CD14-positive monocyte (primary cell): ENCODE measurements around the gene NRF1. TPM values are rescaled to one million over a fixed set of nuclear protein-coding genes. Genes with fewer than 3 reads are reported as not detected.
A peak's percentile ranks its signal among the peaks of the same experiment; 100 is the strongest.

Experiments
- DNase-seq, 3 donors: peaks; one replicate each; pipeline ENCODE4 v3.0.0-alpha.2; 2011 to 2022
- H2AFZ ChIP-seq: 2 replicates; pipeline ENCODE4 v1.6.0; 2012; ENCODE audit warnings: mild to moderate bottlenecking, low read depth, low read length, inconsistent platforms; ENCODE audit not compliant: insufficient read depth, poor library complexity, severe bottlenecking
- H3K27ac ChIP-seq, 2 donors: 1 replicate in 1 of 2; 2 replicates in 1 of 2; pipeline ENCODE4 v1.5.1; 2012 to 2013; ENCODE audit warnings: low read length in 2 of 2, control low read depth in 1 of 2, inconsistent platforms in 1 of 2, low read depth in 1 of 2, mild to moderate bottlenecking in 1 of 2
- H3K27me3 ChIP-seq, 2 donors: one replicate each; pipeline versions ENCODE4 v1.6.0 to v1.6.1; 2011 to 2013; ENCODE audit warnings: low read length in 2 of 2; ENCODE audit not compliant: control insufficient read depth in 2 of 2, insufficient read depth in 2 of 2
- H3K36me3 ChIP-seq, 2 donors: replicated peaks in 1 of 2; 1 replicate in 1 of 2; 2 replicates in 1 of 2; pipeline versions ENCODE4 v1.5.1 to v1.6.1; 2012 to 2013; ENCODE audit warnings: low read length in 2 of 2, control low read depth in 1 of 2, inconsistent platforms in 1 of 2, mild to moderate bottlenecking in 1 of 2; ENCODE audit not compliant: insufficient read depth in 2 of 2, control insufficient read depth in 1 of 2
- H3K4me1 ChIP-seq, 2 donors: 1 replicate in 1 of 2; 2 replicates in 1 of 2; pipeline versions ENCODE4 v1.5.1 to v1.6.1; 2012 to 2013; ENCODE audit warnings: low read length in 2 of 2, control low read depth in 1 of 2, inconsistent platforms in 1 of 2, mild to moderate bottlenecking in 1 of 2, moderate library complexity in 1 of 2; ENCODE audit not compliant: insufficient read depth in 2 of 2, control insufficient read depth in 1 of 2
- H3K4me2 ChIP-seq: replicated peaks from 2 replicates; pipeline ENCODE3; 2012; ENCODE audit warnings: low read length, moderate library complexity, mild to moderate bottlenecking; ENCODE audit not compliant: poor library complexity, severe bottlenecking; ENCODE audit errors: extremely low read depth
- H3K4me3 ChIP-seq, 3 experiments: fragments of 200-600 bp in 1 of 3; sonication (generic) in 1 of 3; replicated peaks in 1 of 3; 1 replicate in 2 of 3; 2 replicates in 1 of 3; pipeline ENCODE4 v1.5.1; 2011 to 2013; ENCODE audit warnings: low read length in 3 of 3, mild to moderate bottlenecking in 3 of 3, control low read depth in 2 of 3, low read depth in 2 of 3, inconsistent platforms in 1 of 3, moderate library complexity in 1 of 3
- H3K79me2 ChIP-seq: 2 replicates; pipeline ENCODE4 v1.6.0; 2012; ENCODE audit warnings: mild to moderate bottlenecking, control low read depth, inconsistent platforms, low read length, moderate library complexity; ENCODE audit not compliant: insufficient read depth
- H3K9ac ChIP-seq: 2 replicates; pipeline ENCODE4 v1.6.0; 2017; ENCODE audit warnings: low read length, mild to moderate bottlenecking; ENCODE audit not compliant: insufficient read depth, poor library complexity, severe bottlenecking
- H3K9me3 ChIP-seq, 2 donors: replicated peaks in 1 of 2; 1 replicate in 1 of 2; 2 replicates in 1 of 2; pipeline versions ENCODE4 v1.5.1 to v1.6.1; 2012 to 2013; ENCODE audit warnings: low read length in 2 of 2, control low read depth in 1 of 2; ENCODE audit not compliant: control insufficient read depth in 1 of 2, insufficient read depth in 1 of 2
- H4K20me1 ChIP-seq: 2 replicates; pipeline ENCODE4 v1.6.0; 2012; ENCODE audit warnings: mild to moderate bottlenecking, low read length, control low read depth, moderate library complexity; ENCODE audit not compliant: insufficient read depth
- H3K27ac Mint-ChIP-seq, 7 donors: one replicate each; pipeline ENCODE4 v1.8.0; 2020; ENCODE audit warnings: mild to moderate bottlenecking in 7 of 7, mixed read lengths in 7 of 7, moderate library complexity in 6 of 7, inconsistent platforms in 2 of 7
- H3K27me3 Mint-ChIP-seq, 3 donors: one replicate each; pipeline ENCODE4 v1.8.0; 2021 to 2022; ENCODE audit warnings: low read depth in 3 of 3, mild to moderate bottlenecking in 3 of 3, mixed read lengths in 3 of 3, moderate library complexity in 3 of 3, inconsistent platforms in 1 of 3
- H3K36me3 Mint-ChIP-seq, 2 donors: one replicate each; pipeline ENCODE4 v1.8.0; 2020; ENCODE audit warnings: mixed read lengths in 2 of 2, inconsistent platforms in 1 of 2, mild to moderate bottlenecking in 1 of 2
- H3K4me1 Mint-ChIP-seq: one replicate; pipeline ENCODE4 v1.8.0; 2020; ENCODE audit warnings: mild to moderate bottlenecking, mixed read lengths
- H3K4me3 Mint-ChIP-seq, 2 donors: one replicate each; pipeline ENCODE4 v1.8.0; 2020; ENCODE audit warnings: mild to moderate bottlenecking in 2 of 2, mixed read lengths in 2 of 2, moderate library complexity in 1 of 2
- H3K9me3 Mint-ChIP-seq, 7 donors: one replicate each; pipeline ENCODE4 v1.8.0; 2020 to 2022; ENCODE audit warnings: mixed read lengths in 7 of 7, mild to moderate bottlenecking in 6 of 7, moderate library complexity in 6 of 7, inconsistent platforms in 2 of 7
- CTCF ChIP-seq: fragments of 200-600 bp; IDR thresholded peaks from one replicate; pipeline ENCODE4 v1.8.0; 2022; ENCODE audit warnings: antibody characterized with exemption, mild to moderate bottlenecking
- WGBS: methylation state at CpG from one replicate; pipeline ENCODE4 v1.1.5; 2013; ENCODE audit warnings: missing lambda C conversion rate; ENCODE audit not compliant: insufficient coverage; 5-methylcytosine and 5-hydroxymethylcytosine counted together
- intact Hi-C, 2 donors: fragments of 100-400 bp; cut with micrococcal nuclease; formaldehyde crosslinking; loops; one replicate each; pipeline versions ENCODE4 v1.15.0 to v1.15.1; 2023
- polyA plus RNA-seq, 3 donors: library from polyadenylated mRNA; depleted of rRNA in 1 of 3; unstranded in 2 of 3; stranded (reverse) in 1 of 3; fragments of 300-500 nt in 2 of 3; fragments of >200 nt in 1 of 3; fragmentation: Illumina TruSeq in 2 of 3; gene quantifications; 1 replicate in 2 of 3; 2 replicates in 1 of 3; pipeline ENCODE4 v1.2.3, GENCODE V29; 2012 to 2021

The NRF1 gene
- polyA plus RNA-seq, 3 donors = 5.1 to 14.0 (median 7.7) TPM

GRCh38 chr7:129776362-129776722, 164.8 kb downstream of the NRF1 start:
- H3K9me3 Mint-ChIP-seq = peaks cover 0 to 19% (median 10%) of the 10 kb centered on the region in 7 donors
- peaks cover 15% of the 10 kb centered on the region for H3K4me1 Mint-ChIP-seq
- no peak for TF ChIP-seq CTCF
- H3K79me2 ChIP-seq = no peaks in the 10 kb centered on the region
- peaks cover 39 to 67% of the 10 kb centered on the region in 2 donors for H3K27me3 ChIP-seq
- H3K4me1 ChIP-seq = peaks cover 27 to 32% of the 10 kb centered on the region in 2 donors
- no peak overlapping the region for H3K9ac ChIP-seq
- peaks cover 58 to 86% (median 59%) of the 10 kb centered on the region in 3 donors for H3K27me3 Mint-ChIP-seq
- peaks cover 3 to 4% of the 10 kb centered on the region in 2 donors for H3K36me3 Mint-ChIP-seq
- peaks cover 0 to 23% of the 10 kb centered on the region in 2 donors for H3K9me3 ChIP-seq
- whole genome bisulfite sequencing = no CpG with 5 or more reads among the region's 1 CpG
- H2AFZ ChIP-seq = no peak overlapping the region
- H3K4me3 ChIP-seq = no peak overlapping the region
- DNase-seq = no peak
- H4K20me1 ChIP-seq = no peaks in the 10 kb centered on the region
- H3K36me3 ChIP-seq = no peaks in the 10 kb centered on the region
- no peak overlapping the region for H3K27ac ChIP-seq
- H3K27ac Mint-ChIP-seq = no peak overlapping the region
- H3K4me3 Mint-ChIP-seq = peak overlapping the region in 1 of 2 donors; percentile 67
- H3K4me2 ChIP-seq = no peak overlapping the region
- intact Hi-C loops = no loop called here

- WGBS = 40% methylated on average over 16 of the region's 19 CpGs
- H3K4me3 Mint-ChIP-seq = peak overlapping the region in 1 of 2 donors; percentile 76
- Histone ChIP-seq H3K27me3 (peaks cover 49 to 77% of the 10 kb centered on the region in 2 donors), H3K4me3 (no peak overlapping the region), H3K4me1 (peaks cover 36 to 40% of the 10 kb centered on the region in 2 donors), H4K20me1 (no peaks in the 10 kb centered on the region), H3K36me3 (no peaks in the 10 kb centered on the region), H3K79me2 (no peaks in the 10 kb centered on the region), H3K9me3 (peaks cover 0 to 28% of the 10 kb centered on the region in 2 donors), H3K27ac (no peak overlapping the region), H3K4me2 (no peak overlapping the region), H2AFZ (no peak overlapping the region), H3K9ac (no peak overlapping the region)
- peaks cover 67 to 93% (median 68%) of the 10 kb centered on the region in 3 donors for H3K27me3 Mint-ChIP-seq
- TF ChIP-seq CTCF = no peak
- peaks cover 0 to 21% (median 12%) of the 10 kb centered on the region in 7 donors for H3K9me3 Mint-ChIP-seq
- peaks cover 4 to 5% of the 10 kb centered on the region in 2 donors for H3K36me3 Mint-ChIP-seq
- intact Hi-C loops = no loop called here
- H3K27ac Mint-ChIP-seq = no peak overlapping the region
- no peak for DNase-seq
- peaks cover 22% of the 10 kb centered on the region for H3K4me1 Mint-ChIP-seq
Observed at GRCh38 chr7:129777195-129777844, 165.8 kb downstream of the NRF1 start.
